Cerebellar nuclear complex (tissue), 1 donor: ENCODE results near the gene KRT32.

Experiments
- DNase-seq, 2 experiments: peaks; one replicate each; lab custom pipeline; 2025; lab: John Stamatoyannopoulos, UW

Gene KRT32

GRCh38 chr17:41492771-41493170, 25.6 kb upstream of the KRT32 start:
- no peak for DNase-seq

- DNase-seq, result no peak
These were observed 25.2 kb upstream of the KRT32 start for GRCh38 chr17:41492351-41492750.

- no peak for DNase-seq
These were observed 24.3 kb upstream of the KRT32 start for GRCh38 chr17:41491476-41491875.

GRCh38 chr17:41490000-41490990, 23.1 kb upstream of the KRT32 start:
- no peak for DNase-seq

- DNase-seq, result no peak
These were observed 22.3 kb upstream of the KRT32 start, which contains the start of gene KRT36 for GRCh38 chr17:41489531-41489930. Gene KRT36, minus strand, starts transcription at chr17:41489910. Its CDS starts 46 bp downstream, at chr17:41489864.

- DNase-seq, result no peak
These were observed 19.8 kb upstream of the KRT32 start for GRCh38 chr17:41486809-41487530.

- no peak for DNase-seq
These were observed 19.1 kb upstream of the KRT32 start for GRCh38 chr17:41486316-41486715.

- DNase-seq, result no peak
These were observed 18.0 kb upstream of the KRT32 start for GRCh38 chr17:41484920-41485904.

GRCh38 chr17:41483991-41484826, 17.0 kb upstream of the KRT32 start:
- no peak for DNase-seq

GRCh38 chr17:41483531-41483930, 16.3 kb upstream of the KRT32 start:
- DNase-seq, result no peak

- no peak for DNase-seq
These were observed 13.8 kb upstream of the KRT32 start, which contains the start of gene KRT35 for GRCh38 chr17:41481036-41481435. Gene KRT35, minus strand, starts transcription at chr17:41481151. Its CDS starts 54 bp downstream, at chr17:41481097.

- DNase-seq, result no peak
These were observed 13.4 kb upstream of the KRT32 start for GRCh38 chr17:41480581-41480980.

GRCh38 chr17:41480136-41480535, 12.9 kb upstream of the KRT32 start:
- no peak for DNase-seq

GRCh38 chr17:41478237-41478636, 11.1 kb upstream of the KRT32 start:
- DNase-seq, result no peak

GRCh38 chr17:41476866-41477815, 10.0 kb upstream of the KRT32 start:
- DNase-seq, result no peak

GRCh38 chr17:41475421-41475820, 8.2 kb upstream of the KRT32 start:
- no peak for DNase-seq

- DNase-seq, result no peak
These were observed 7.7 kb upstream of the KRT32 start for GRCh38 chr17:41474863-41475262.

GRCh38 chr17:41468346-41468745, 1.2 kb upstream of the KRT32 start:
- no peak for DNase-seq

GRCh38 chr17:41467561-41467960, 375 bp upstream of the KRT32 start:
- no peak for DNase-seq
